Measurements from ENCODE around the gene ME3. TPM values are rescaled to one million over a fixed set of nuclear protein-coding genes. Genes with fewer than 3 reads are reported as not detected.

ME3 gene
- total RNA-seq, 1 experiment from 2014 or later: 35.3 TPM

DNA sequence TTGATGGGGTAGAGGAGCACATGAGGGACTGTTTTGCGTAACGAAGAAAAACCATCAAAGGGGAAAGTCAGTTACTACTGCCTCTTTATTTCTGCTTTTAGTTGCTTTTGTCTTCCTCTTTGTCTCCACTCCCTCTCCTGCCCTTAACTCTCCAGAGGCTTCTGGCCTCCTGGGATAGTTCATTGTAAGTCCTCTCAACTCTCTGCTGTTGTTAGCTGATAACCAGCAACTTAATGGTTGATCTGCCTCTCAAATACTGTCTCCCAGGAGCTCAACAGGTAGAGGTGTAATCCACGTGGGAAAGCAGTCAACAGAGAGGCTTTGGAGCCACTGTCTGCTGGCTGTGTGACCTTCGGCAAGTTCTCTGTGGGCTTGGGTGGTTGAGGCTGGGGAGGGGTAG lies 250.5 kb downstream of the ME3 start:
- in situ Hi-C loops (cut with HindIII; ENCODE audit: low pct_unique_long_range_greater_than_20kb, low sequenced_read_pairs): no loop called here
- H3K4me1 ChIP-seq (ENCODE audit: control insufficient read depth, insufficient read depth, low read length): no peaks in the 10 kb centered on the region
- BruUV-seq (replicated peaks): no TSS peak
- ChIA-PET POLR2A (no interaction called here), CTCF (no interaction called here)
- DNase-seq (ENCODE audit: low read depth, low spot score): no peak
- intact Hi-C loops (cut with micrococcal nuclease; ENCODE audit: unreplicated experiment): no loop called here
- ATAC-seq: no peak
- no peaks in the 10 kb centered on the region for H3K9me3 ChIP-seq (ENCODE audit: control insufficient read depth, insufficient read depth, low read depth, low read length)
- no peak overlapping the region for H3K27ac ChIP-seq (ENCODE audit: low read length)
- H3K4me3 ChIP-seq (ENCODE audit: low read depth in 2 of 2, low read length in 2 of 2): no peak overlapping the region
- H3K36me3 ChIP-seq (ENCODE audit: control insufficient read depth, insufficient read depth, low read length): no peaks in the 10 kb centered on the region
- no peak for TF ChIP-seq REST (IDR thresholded peaks at IDR 0.05; ENCODE audit: insufficient read depth in 1 of 2, low read depth in 2 of 2, low read length in 1 of 2)
- no peak for TF ChIP-seq CTCF (IDR thresholded peaks at IDR 0.05)
- no peak for TF ChIP-seq POLR2AphosphoS5 (IDR thresholded peaks at IDR 0.05; ENCODE audit: low read depth, low read length)
- TF ChIP-seq TCF7L2 (IDR thresholded peaks at IDR 0.05; ENCODE audit: low read depth, low read length): no peak
- no peak for TF ChIP-seq SIN3A (IDR thresholded peaks at IDR 0.05; ENCODE audit: borderline replicate concordance, insufficient read depth, low read depth, low read length)
- H3K27me3 ChIP-seq (ENCODE audit: control insufficient read depth, insufficient read depth, low read length): no peaks in the 10 kb centered on the region

- in situ Hi-C loops (cut with HindIII; ENCODE audit: low pct_unique_long_range_greater_than_20kb, low sequenced_read_pairs): no loop called here
- DNase-seq (ENCODE audit: low read depth, low spot score) (no peak), ATAC-seq (peak; percentile 75)
- POLR2A ChIA-PET: interaction anchor here (0.6 kb wide), 2 partner anchors 30 to 78 kb away, joined by 3 to 5 read pairs; no protein-coding TSS in a partner anchor
- no peaks in the 10 kb centered on the region for H3K27me3 ChIP-seq (ENCODE audit: control insufficient read depth, insufficient read depth, low read length)
- H3K4me3 ChIP-seq (ENCODE audit: low read depth in 2 of 2, low read length in 2 of 2): no peak overlapping the region
- TF ChIP-seq SIN3A (IDR thresholded peaks at IDR 0.05; ENCODE audit: borderline replicate concordance, insufficient read depth, low read depth, low read length) (no peak), CTCF (IDR thresholded peaks at IDR 0.05) (peak; percentile 41; the same call in 1 of the 2 replicates)
- no peaks in the 10 kb centered on the region for H3K4me1 ChIP-seq (ENCODE audit: control insufficient read depth, insufficient read depth, low read length)
- CTCF ChIA-PET: interaction anchor here (1.1 kb wide), 1 partner anchor 58 kb away, joined by 3 read pairs; no protein-coding TSS in a partner anchor
- no peaks in the 10 kb centered on the region for H3K36me3 ChIP-seq (ENCODE audit: control insufficient read depth, insufficient read depth, low read length)
- BruUV-seq (replicated peaks): no TSS peak
- no peak overlapping the region for H3K27ac ChIP-seq (ENCODE audit: low read length)
- no peaks in the 10 kb centered on the region for H3K9me3 ChIP-seq (ENCODE audit: control insufficient read depth, insufficient read depth, low read depth, low read length)
- intact Hi-C loops (cut with micrococcal nuclease; ENCODE audit: unreplicated experiment): loop anchor here (1.0 kb wide), 1 partner anchor 56 kb away; no protein-coding TSS in a partner anchor
Observed at GRCh38 chr11:86418917-86419316, 253.5 kb downstream of the ME3 start.
